Sciatic nerve (tissue), 2 donors: ENCODE measurements around the gene NTNG1. TPM values are rescaled to one million over a fixed set of nuclear protein-coding genes. Genes with fewer than 3 reads are reported as not detected.
"Not testable (repeated sequence)": the region's sequence is repeated elsewhere in the genome, so short reads cannot be mapped to it uniquely, and the experiment has no call there.

ENCODE experiments used
- ATAC-seq: fragments of 200-7000 bp; cut with Tn5 transposase; one replicate; pipeline ENCODE4 v1.9.1; 2020; ENCODE audit warnings: mild to moderate bottlenecking, moderate library complexity
- DNase-seq: peaks from one replicate; pipeline ENCODE4 v3.0.0-alpha.2; 2020; ENCODE audit warnings: low spot score
- intact Hi-C: fragments of 100-400 bp; cut with DNase I; formaldehyde crosslinking; loops from one replicate; pipeline ENCODE4 v1.14.2; 2022
- total RNA-seq: library from RNA; stranded (reverse); fragmentation: NEBNext Ultra II Directional; extraction: Animal tissue kit (Norgen Biotek cat#: 25700); gene quantifications from one replicate; pipeline ENCODE4 v1.2.1, GENCODE V29; 2021
- donor health status: DM: no; HTN: no; CAD: no.
- donor health status: DM: no; HTN: no; CAD: no.

The NTNG1 gene
- 8.2 TPM for total RNA-seq

DNA sequence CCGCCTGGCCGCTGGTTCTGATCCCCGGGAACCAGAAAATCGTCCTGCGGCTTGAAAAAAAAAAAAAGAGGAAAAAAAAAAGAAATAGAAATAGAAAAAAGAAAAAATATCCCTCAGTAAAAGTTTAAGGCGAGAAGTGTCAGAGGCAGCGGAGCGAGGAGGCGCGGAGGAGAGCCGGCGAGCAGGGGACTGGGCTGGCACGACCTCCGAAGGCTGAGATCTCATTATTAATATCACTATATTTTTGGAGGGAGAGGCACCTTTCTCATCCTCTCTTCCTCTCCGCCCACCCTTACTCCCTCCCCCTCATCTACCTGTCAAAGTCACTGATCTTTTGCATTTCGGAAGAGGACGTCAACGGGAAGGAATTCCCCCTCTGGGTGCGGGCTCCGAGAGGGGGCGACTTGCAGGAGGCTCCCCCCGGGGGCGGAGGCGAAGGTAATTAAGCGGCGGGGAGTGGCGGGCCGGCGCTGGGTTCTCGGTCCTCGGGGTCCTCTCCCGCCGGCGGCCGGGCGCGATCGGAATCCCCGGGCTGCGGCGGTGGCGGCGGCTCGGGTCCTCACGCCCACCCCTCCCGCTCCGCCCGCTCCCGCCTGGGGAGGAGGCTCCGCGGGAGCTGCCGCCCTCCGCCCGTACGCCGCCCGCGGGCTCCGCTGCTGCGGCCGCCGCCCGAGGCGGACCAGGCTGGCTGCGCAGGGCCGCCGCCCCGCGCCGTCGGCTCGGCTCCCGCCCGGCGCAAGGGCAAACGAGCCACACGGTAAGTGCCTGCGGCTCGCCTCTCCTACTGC is at the start of gene NTNG1:
NTNG1 (plus strand) TSS at position 337 of the 788 bp plus-strand sequence.
- DNase-seq (no peak), ATAC-seq (peak; percentile 25)
- intact Hi-C loops = no loop called here

DNA sequence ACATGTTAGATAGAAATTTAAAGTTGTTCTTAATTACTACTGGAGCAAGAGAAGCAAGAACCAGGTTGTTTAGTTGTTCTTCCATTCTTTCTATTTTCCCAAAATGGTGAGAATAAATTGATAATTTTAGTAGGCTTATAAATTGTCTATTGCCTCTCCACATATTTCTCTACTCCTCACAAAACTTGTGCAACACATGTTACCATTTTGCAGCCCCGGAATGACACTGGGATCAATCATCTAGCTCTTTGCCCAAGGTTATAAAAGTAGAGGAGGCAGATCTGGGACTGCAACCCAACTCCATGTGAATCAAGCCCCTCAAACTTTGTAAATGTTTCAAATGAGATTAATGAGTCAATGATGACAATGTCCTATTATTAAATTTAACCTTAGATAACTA is 49.4 kb upstream of the NTNG1 start:
- ATAC-seq (no peak), DNase-seq (no peak)
- intact Hi-C loops = no loop called here

DNA sequence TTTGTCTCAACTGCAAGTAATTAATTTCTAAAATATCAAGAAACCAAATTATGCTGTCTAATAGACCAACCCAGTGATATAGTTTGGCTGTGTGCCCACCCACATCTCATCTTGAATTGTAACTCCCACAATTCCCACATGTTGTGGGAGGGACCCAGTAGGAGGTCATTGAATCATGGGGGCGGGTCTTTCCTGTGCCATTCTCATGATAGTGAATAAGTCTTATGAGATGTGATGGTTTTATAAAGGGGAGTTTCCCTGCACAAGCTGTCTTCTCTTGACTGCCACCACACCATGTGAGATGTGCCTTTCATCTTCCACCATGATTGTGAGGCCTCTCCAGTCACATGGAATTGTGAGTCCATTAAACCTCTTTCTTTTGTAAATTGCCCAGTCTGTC is 47.4 kb upstream of the NTNG1 start:
- ATAC-seq, intact Hi-C loops, DNase-seq: not testable (repeated sequence)

DNA sequence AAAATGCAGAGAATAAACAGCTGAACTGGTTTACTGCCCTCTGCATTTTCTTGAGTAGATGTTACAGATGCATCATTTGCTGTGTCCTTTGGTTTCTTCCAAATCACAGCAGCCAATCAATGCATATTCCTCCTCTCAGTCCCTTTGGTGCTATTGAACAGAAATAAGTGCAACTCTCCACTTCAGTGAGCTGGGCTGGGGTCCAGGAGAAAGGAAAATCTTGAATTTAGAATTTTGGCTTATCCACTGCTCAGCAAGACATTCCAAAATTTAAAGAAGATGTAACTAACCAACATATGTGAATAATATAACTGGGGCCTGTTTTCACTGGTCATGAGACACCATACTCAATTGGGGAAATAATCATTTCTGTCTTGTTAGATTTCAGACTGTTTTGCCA is 45.2 kb upstream of the NTNG1 start:
- intact Hi-C loops = no loop called here
- no peak for ATAC-seq

DNA sequence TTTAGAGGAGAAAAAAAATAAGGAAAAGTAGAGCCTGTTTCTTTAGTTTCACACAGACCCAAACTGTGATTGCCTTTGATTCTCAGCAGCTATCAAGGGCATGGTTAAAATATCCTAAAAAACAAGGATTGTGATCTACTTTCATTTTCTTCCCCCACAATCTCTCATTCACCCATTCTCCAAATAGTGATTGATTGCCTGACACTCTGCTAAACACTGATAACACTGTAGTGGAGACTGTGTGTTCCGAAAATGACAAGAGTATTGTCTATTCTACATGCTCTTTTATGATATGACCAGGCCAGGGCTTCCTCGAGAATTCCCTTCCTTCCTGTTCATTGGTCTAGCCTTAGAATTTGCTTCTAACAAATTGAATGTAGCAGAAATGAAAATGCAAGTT is 44.1 kb upstream of the NTNG1 start:
- no peak for ATAC-seq

More for the DNA sequence above, 45.2 kb upstream of the NTNG1 start:
- no peak for DNase-seq

DNA sequence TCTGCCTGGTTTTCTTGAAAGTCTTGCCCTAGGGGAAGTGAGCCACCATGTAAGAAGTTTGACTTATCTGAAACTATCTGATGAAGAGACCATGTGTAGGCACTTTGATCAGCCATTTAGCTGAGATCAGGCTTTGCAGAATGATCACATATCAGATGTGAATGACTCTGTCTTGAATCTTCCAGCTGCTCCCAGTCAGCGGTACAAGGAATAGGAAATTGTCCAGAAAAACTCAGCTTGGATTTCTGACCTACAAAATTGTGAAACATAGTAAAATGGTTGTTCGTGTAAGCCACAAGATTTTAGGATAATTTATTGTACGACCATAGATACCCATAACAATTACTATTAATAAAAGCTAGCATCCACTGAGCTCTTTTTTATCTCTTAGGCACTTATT is 41.9 kb upstream of the NTNG1 start:
- ATAC-seq (no peak), DNase-seq (no peak)
- intact Hi-C loops = no loop called here

More for the DNA sequence above, 44.1 kb upstream of the NTNG1 start:
- no peak for DNase-seq
- intact Hi-C loops = no loop called here

DNA sequence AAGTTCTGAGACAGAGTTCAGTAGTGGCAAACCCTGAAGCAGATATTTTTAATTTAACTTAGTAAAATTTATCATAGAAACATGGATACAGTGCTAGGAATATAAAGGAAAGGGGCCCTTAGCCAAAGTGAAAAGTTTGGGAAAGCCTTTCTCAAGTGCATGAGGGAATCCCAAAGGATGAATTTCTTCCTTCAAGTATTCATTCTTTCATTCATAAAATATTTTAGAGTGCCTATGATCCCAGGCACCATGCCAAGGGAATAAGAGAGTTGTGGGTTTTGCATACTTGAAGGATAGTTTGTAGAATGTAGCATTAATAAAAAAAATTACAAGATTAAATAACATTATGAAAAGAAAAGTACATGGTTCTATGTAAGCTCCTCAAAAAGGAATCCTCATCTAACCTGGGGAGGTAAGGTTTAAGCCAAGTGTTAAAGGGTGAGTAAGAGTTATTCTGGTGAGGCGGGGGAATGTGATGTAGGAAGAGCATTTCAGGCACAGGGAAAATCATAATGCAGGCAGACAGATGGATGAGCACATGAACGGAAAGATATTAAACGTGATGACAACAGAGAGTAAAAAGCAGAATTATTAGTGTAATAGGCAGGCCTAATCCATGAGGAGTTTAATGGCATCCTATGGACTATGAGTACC is 40.4 kb upstream of the NTNG1 start:
- intact Hi-C loops = no loop called here
- DNase-seq (no peak), ATAC-seq (no peak)

DNA sequence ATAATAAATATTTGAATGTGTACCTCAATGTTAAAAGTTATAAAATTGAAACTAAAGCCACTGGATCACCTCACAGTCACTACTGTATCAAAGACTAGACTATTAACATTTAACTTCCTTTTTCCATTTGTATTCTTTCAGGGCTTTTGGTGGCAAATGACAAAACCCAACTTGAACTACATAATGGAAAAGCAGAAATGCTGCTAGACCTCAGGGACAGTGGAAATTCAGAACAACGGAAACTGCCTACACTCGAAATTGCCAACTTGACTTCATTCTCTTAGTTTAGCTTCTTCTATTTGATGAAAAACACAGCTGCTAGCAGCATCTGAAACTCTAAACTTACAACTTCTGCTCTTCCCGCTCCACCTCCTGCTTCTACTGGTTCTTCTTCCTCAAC is 34.9 kb upstream of the NTNG1 start:
- DNase-seq = no peak
- no peak for ATAC-seq
- intact Hi-C loops = no loop called here

DNA sequence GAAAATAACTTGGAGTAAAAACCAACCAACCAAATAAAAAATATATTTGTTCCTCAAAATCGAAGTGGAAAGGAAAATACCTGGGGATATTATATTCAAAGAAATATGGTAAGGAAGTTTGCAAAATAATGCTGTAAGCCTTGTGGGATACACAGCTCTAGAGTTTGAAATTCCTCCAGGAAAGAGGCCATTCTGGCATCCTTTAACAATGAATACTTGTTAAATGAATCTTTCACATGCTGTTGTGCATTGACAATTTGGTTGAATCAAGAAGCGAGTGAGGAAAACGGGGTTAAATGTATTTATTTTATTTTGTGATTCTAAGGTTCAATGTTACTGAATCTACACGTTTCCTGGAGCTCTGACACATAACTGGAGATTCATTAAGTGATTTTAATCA is 30.5 kb upstream of the NTNG1 start:
- DNase-seq (no peak), ATAC-seq (no peak)
- intact Hi-C loops = no loop called here

DNA sequence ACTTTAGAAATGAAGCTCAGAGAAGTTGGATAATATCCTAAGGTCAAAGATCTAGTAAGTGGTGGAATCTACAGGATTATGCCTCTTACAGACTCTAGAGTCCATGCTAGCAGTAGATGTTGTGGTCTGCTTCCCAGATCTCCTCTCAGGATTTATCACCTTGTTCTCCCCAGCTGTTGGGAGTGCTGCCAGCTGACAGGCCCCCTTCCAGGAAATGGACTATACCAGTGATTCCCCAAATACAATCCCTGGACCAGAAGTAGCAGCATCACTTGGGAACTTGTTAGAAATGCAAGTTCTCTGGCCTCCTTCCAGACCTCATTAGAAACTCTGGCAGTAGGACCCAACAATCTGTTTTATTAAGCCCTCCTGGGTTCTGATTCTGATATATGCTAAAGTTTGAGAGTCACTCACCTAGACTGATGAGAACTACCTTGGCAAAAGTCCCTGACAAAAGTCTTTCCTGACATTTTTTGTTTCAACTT is 24.5 kb upstream of the NTNG1 start:
- DNase-seq (no peak), ATAC-seq (no peak)
- intact Hi-C loops = no loop called here

DNA sequence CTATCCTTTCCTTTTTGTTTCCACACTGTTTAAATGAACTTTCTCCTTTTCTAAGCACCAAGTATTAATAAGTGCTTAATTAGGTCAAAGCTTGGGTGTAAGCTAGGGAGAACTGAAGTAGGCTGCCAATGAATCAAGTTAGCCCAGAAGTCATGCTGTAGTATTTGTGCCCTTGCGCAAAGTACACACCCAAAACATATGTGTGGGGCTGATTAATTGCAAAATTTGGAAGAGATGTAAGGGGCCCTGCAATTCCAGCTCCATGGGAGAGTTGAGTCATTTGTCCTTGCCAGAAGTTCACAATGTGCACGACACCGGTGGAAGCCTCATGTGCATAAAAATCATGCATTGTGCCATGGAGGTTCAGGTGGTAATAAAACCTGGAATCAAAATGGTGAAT is 18.6 kb upstream of the NTNG1 start:
- ATAC-seq (no peak), DNase-seq (no peak)
- intact Hi-C loops = no loop called here

DNA sequence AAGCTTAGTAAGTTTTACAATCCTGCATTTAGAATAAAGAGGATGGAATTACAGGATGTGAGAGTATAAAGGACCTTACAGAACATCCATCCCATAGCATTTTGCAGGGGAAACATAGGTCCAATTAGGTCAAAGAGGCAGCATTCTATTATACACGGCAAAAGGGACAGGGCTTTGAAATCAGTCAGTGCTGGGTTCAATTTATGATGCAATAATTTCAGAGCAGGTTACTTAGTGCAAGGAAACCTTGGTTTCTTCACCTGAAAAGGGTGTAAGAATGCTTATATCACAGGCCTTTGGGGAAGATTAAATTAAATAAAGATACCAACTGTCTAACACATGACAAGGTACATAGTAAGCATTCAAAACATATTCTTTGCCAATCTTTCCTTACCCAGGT is 17.1 kb upstream of the NTNG1 start:
- ATAC-seq (no peak), DNase-seq (no peak)
- intact Hi-C loops = no loop called here

DNA sequence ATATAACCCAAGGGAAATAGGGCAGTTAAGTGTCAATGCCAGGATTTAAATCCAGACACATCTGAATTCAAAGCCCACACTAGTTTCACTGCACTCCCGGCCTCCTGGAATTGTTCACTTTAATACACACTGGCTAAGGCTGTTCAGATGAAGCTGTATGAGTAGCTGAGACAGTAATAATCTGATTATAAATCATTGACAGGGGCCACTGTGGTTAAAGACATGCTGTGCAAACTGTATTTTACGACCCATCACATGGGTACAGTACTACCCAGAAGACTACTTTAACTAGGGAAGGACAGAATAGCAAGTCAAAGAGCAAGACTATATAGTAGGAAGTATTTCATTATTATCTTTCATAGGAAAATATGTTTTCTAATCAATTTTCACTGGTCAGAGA is 16.1 kb upstream of the NTNG1 start:
- DNase-seq (no peak), ATAC-seq (no peak)
- intact Hi-C loops = no loop called here

DNA sequence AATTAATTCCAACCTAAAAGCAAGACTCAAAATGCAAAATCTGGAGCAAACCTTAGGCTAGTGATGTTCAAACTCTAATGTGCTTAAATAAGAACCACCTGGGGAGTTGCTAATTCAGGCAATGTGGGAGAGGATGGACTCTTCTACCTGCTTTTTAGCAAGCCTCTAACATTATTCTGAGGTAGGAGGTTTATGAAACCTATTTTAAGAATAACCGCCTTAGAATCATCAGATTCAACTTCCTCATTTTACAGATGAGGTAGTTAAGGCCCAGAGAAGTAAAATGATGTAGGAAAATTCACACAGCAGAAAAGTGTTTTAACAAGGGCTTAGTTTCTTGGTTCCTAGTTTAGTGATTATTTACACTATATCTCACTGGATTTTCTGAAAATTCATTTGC is 8.6 kb upstream of the NTNG1 start:
- DNase-seq (no peak), ATAC-seq (no peak)
- intact Hi-C loops = no loop called here

DNA sequence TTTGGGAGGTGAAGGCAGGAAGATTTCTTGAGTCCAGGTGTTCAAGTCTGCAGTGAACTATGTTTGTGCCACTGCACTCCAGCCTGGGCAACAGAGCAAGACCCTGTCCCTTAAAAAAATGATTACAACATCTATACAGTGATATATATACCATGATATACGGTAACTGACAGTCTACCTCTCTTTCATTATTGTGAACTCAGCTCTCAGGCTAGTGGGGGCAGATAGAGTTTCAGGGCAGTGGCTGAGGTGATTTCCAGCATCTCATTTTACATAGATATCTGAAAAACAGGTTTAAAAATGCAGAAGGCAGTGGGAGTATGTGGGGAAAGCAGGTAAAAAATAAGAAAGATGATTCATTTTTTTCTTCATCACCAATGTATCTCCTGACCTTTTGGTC is 8.1 kb upstream of the NTNG1 start:
- DNase-seq (no peak), ATAC-seq (no peak)
- intact Hi-C loops = no loop called here

DNA sequence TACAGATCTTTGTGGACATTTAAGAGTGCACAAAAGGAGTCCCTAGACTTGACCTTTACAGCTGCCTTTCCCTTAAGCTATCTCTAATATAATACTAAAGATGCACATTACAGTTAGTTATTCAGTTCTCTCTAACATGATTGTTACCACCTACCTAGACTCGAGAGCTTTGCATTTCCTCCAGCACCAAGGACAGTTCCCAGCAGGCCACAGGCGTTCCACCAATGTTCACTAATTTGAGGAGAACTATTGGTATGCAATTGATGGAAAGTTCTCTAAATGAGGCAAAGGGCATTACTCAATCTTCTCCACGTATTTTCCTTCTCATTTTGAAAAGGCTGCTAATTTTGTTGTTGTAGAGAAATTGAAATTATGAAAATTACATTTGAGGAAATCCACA is 5.4 kb upstream of the NTNG1 start:
- intact Hi-C loops = no loop called here
- DNase-seq = no peak
- no peak for ATAC-seq

DNA sequence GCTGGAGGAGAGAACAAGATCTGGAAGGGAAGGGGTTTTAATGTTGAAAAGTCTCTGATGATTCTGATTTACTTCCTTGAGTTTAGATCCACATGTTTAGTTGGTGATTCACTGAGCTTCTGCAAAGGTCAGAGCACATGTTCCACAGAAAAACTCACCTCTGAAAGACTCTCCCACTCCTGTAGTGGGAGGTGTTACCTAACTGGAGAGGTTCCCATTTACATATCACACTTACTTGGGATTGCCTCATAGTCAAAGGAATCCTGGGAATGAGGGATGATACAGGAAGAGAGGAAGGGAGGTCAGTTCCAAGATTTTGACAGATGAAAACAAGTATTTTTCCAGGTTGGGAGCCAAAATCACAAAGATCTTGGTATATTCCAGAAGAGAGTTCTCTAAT is 2.7 kb upstream of the NTNG1 start:
- no peak for ATAC-seq
- DNase-seq = no peak
- intact Hi-C loops = no loop called here

DNA sequence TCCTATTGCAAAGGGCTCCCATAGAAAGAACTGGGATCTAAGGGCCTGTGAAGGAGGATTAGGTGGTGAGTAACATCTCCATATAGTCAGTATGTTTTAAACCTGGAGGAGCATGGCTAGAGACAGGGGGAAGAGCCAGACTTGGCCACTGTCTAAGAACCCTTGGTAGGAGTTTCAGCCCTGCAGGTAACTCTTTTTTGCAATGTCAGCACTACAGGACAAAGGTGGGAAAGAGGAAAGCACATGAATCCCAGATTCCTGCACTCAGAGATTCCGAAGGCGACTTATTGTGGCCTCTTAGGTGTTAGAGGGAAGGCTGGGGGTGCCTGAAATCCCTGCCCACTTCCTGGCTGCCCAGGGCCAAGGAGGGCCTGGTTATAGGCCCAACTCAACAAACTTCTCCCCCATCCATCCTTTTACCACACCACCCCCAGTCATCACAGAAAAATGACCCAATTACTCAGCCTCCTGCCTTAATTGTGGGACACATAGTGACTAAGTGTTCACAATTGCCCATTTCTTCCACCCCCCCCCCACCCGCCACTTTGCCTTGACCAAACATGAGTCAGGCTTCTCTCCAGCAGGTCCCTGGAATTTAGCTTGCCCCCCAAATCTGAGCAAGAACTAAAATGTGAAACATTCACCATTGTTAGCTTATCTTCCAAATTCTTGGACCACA is 1.9 kb upstream of the NTNG1 start:
- DNase-seq (no peak), ATAC-seq (no peak)
- intact Hi-C loops = no loop called here

DNA sequence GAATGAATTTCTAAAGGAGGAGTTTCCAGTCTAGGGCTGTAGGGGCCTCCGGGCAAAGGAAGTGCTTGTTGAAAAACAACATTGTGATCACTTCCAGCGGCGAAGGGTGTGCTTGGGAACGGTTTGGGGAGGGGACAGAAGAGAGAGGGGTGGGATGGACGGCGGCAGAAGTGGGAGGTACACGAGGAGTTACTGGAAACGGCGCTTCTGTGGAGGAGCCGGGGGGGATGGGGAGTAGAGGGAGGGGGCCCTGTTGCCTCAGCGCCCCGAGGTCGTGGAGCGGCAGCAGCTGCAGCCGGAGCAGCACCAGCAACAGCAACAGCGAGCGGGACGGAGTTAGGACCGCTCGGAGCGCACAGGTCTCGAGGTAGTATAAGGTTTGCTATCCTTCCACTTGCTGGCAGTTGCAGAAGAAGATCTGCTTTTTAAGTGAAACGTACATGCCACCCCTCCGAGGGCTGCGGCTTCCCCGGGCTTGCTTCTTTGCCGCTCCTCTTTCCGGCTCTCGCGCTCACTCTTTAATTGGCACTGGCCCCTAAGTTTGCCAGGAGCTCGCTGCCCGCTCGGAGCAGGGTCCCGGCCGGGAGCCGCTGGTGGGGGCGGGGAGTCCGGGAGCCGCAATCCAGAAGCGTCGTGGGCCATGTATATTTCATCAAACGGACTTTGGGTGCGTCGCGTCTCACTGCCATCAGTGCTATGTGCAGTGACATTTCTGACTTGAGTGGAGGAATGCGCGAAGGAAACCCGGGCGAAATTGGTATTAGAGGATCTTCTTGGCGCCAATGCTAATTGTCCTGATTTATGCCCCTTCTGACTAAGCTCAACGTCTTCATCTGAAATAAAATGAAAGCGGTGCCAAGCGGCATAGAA is 771 bp upstream of the NTNG1 start:
- DNase-seq (peak; percentile 57), ATAC-seq (peak; percentile 89)
- intact Hi-C loops = no loop called here
